ENCODE results near the gene PRDM5.

GRCh38 chr4:120749445-120750151, 172.9 kb downstream of the PRDM5 start:
- TF ChIP-seq CTCF (optimal IDR thresholded peaks at IDR 0.05 in 1 of 3, IDR thresholded peaks at IDR 0.05 in 1 of 3, conservative IDR thresholded peaks at IDR 0.05 in 1 of 3; ENCODE audit: extremely low read depth in 1 of 3, insufficient read depth in 2 of 3, low read length in 3 of 3) (no peak), EZH2 (IDR thresholded peaks at IDR 0.05; ENCODE audit: low read length) (no peak)

Measured in keratinocyte (primary cell).